ENCODE data around the gene ARPP21. TPM values are rescaled to one million over a fixed set of nuclear protein-coding genes. Genes with fewer than 3 reads are reported as not detected.

Gene ARPP21
- total and polyA plus RNA-seq, 2 donors (not counting 3 experiments of a cell fraction or from before 2014, with no cell fraction given), result not detected

DNA sequence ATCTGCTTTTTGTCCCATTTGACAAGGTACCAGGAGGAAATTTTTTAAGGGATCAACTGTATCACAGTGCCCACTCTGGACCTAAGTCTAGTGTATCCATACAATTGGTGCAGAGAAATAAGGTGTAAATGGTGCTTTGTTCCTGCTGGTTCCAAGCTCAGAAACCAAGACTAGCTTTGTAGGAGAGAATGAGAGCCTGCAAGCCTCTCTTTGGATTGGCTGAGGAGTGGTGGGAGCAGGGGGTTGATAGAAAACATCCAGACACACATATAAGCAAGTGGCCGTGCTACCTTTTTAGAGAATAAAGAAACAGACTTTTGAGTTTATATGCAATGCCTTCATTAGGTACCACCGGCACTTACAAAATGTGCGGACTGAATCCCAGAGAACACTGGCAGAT is 45.8 kb downstream of the ARPP21 start:
- no peak overlapping the region for H3K9ac ChIP-seq (replicated peaks; ENCODE audit: extremely low read depth, insufficient read depth, low read length)
- no peaks in the 10 kb centered on the region for H3K4me1 ChIP-seq (ENCODE audit: control insufficient read depth, extremely low read depth, insufficient read depth, low read length)
- H3K4me3 ChIP-seq (replicated peaks in 1 of 3; ENCODE audit: insufficient read depth in 1 of 3, low read depth in 1 of 3, low read length in 3 of 3), result no peak overlapping the region
- H2AFZ ChIP-seq (ENCODE audit: low read depth, low read length), result no peak overlapping the region
- no peaks in the 10 kb centered on the region for H3K9me3 ChIP-seq (replicated peaks; ENCODE audit: control insufficient read depth, insufficient read depth, low read length)
- POLR2A ChIA-PET, result no interaction called here
- H4K20me1 ChIP-seq (replicated peaks; ENCODE audit: control insufficient read depth, extremely low read depth, insufficient read depth, low read length), result no peaks in the 10 kb centered on the region
- CTCF ChIA-PET, result no interaction called here
- peaks cover 2 to 20% of the 10 kb centered on the region in 2 experiments for H3K27me3 ChIP-seq (ENCODE audit: control insufficient read depth in 2 of 2, insufficient read depth in 2 of 2, low read length in 2 of 2)
- dilution Hi-C loops (cut with MboI; ENCODE audit: extremely low pct_ligation_motif_present, low sequenced_read_pairs) (no loop called here), intact Hi-C loops (cut with micrococcal nuclease) (no loop called here)
- no peak overlapping the region for H3K27ac ChIP-seq (ENCODE audit: insufficient read depth, low read depth, low read length)
- no peaks in the 10 kb centered on the region for H3K79me2 ChIP-seq (ENCODE audit: control insufficient read depth, insufficient read depth, low read length)
- no TSS peak for BruUV-seq (replicated peaks)
- TF ChIP-seq EZH2 (IDR thresholded peaks at IDR 0.05; ENCODE audit: borderline replicate concordance, low read depth, low read length, severe bottlenecking) (no peak), JUN (IDR thresholded peaks at IDR 0.05; ENCODE audit: borderline replicate concordance, insufficient read depth, insufficient read length, low read depth) (no peak), POLR2AphosphoS5 (IDR thresholded peaks at IDR 0.05; ENCODE audit: insufficient read depth, low read depth, low read length) (no peak), GATA2 (IDR thresholded peaks at IDR 0.05; ENCODE audit: insufficient read depth, insufficient read length, low read depth, low read length) (no peak), MYC (IDR thresholded peaks at IDR 0.05; ENCODE audit: low read depth, low read length) (no peak), POLR2A (IDR thresholded peaks at IDR 0.05; ENCODE audit: low read depth, low read length) (no peak), FOS (IDR thresholded peaks at IDR 0.05; ENCODE audit: borderline replicate concordance, insufficient read depth, low read length) (no peak)
- TF ChIP-seq, protein P1, sequence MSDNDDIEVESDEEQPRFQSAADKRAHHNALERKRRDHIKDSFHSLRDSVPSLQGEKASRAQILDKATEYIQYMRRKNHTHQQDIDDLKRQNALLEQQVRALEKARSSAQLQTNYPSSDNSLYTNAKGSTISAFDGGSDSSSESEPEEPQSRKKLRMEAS (IDR thresholded peaks at IDR 0.05; ENCODE audit: insufficient read depth, insufficient read length), result no peak
- TF ChIP-seq, protein P2, sequence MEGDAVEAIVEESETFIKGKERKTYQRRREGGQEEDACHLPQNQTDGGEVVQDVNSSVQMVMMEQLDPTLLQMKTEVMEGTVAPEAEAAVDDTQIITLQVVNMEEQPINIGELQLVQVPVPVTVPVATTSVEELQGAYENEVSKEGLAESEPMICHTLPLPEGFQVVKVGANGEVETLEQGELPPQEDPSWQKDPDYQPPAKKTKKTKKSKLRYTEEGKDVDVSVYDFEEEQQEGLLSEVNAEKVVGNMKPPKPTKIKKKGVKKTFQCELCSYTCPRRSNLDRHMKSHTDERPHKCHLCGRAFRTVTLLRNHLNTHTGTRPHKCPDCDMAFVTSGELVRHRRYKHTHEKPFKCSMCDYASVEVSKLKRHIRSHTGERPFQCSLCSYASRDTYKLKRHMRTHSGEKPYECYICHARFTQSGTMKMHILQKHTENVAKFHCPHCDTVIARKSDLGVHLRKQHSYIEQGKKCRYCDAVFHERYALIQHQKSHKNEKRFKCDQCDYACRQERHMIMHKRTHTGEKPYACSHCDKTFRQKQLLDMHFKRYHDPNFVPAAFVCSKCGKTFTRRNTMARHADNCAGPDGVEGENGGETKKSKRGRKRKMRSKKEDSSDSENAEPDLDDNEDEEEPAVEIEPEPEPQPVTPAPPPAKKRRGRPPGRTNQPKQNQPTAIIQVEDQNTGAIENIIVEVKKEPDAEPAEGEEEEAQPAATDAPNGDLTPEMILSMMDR (IDR thresholded peaks at IDR 0.05; ENCODE audit: extremely low read depth in 1 of 2, insufficient read depth in 1 of 2, low read depth in 1 of 2, low read length in 2 of 2), result no peak
- no peak overlapping the region for H3K4me2 ChIP-seq (ENCODE audit: insufficient read depth, low read length)
- no peaks in the 10 kb centered on the region for H3K36me3 ChIP-seq (ENCODE audit: control insufficient read depth in 2 of 2, extremely low read depth in 1 of 2, insufficient read depth in 2 of 2, low read length in 2 of 2)
- H3K9me1 ChIP-seq (replicated peaks; ENCODE audit: control insufficient read depth, extremely low read depth, insufficient read depth, low read length), result peaks cover 2% of the 10 kb centered on the region
- DNase-seq (ENCODE audit: low read depth, low spot score) (no peak), FAIRE-seq (no peak)

All from endothelial cell of umbilical vein (primary cell).